ENCODE results near the gene TBCK.
"Not testable (repeated sequence)": the region's sequence is repeated elsewhere in the genome, so short reads cannot be mapped to it uniquely, and the experiment has no call there.

TBCK gene

DNA sequence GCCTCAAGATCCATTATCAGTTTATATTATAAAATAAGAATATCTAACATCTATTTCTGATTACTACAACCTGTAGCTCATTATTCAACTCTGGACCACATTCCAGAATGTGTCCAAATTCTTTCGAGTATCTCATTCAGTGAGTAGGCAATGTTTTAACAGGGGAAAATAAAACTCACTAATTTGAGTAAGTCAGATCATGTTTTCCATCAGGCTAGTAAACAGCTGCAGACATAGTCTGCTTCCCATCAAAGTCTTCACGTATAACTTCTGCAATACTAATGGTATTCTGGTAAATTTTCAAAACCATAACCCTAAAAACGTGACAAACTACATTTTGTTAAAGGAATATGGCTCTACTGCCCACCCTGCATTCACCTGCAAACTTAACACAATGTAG, 31.8 kb downstream of the TBCK start:
- DNase-seq, result no peak

- no peak for DNase-seq
These were observed 38.8 kb downstream of the TBCK start for GRCh38 chr4:106277140-106277675.

DNA sequence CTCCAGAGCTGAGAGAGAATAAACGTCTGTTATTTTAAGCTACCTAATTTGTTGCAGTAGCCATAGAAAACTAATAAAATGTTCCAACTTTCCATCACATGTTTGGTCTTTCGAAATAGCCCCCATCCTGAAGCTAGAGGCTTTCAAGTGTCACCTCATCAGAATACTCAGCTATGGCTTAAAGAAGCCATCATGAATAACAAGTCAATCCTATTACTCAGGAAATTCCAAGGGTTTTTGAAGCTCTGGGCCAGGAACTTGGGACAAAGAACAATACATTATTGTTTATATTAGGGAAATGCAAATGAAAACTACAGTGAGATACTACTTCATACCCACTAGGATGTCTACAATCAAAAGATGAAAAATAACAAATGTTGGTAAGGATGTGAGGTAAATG, 42.2 kb downstream of the TBCK start:
- no peak for DNase-seq

GRCh38 chr4:106270736-106271135, 45.3 kb downstream of the TBCK start:
- no peak for DNase-seq

DNA sequence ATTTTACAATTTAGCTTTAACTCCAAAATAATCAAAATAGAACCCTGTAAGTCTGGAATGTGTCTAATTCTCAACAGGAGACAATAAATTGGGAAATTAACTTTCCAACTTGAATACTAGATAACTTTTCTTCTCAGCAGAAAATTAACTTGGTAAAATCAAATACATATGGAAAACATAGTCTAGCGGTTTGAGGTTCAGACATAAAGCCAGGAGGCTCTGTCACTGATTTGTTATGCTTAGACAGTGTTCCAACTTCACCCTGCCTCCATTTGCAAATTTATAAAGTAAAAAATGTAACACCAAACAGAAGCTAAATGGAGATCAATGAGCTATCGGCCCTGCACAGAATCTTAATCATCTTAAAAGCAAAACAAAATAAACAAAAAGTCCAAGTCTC, 46.3 kb downstream of the TBCK start:
- no peak for DNase-seq

- no peak for DNase-seq
These were observed 47.2 kb downstream of the TBCK start for GRCh38 chr4:106268786-106269185.

- DNase-seq, result peak; percentile 78 to 84
These were observed 49.8 kb downstream of the TBCK start for GRCh38 chr4:106266201-106266600.

- no peak for DNase-seq
These were observed 51.7 kb downstream of the TBCK start for GRCh38 chr4:106264331-106264728.

GRCh38 chr4:106263594-106264330, 52.2 kb downstream of the TBCK start:
- DNase-seq, result peak in 1 of 2 experiments; percentile 1

DNA sequence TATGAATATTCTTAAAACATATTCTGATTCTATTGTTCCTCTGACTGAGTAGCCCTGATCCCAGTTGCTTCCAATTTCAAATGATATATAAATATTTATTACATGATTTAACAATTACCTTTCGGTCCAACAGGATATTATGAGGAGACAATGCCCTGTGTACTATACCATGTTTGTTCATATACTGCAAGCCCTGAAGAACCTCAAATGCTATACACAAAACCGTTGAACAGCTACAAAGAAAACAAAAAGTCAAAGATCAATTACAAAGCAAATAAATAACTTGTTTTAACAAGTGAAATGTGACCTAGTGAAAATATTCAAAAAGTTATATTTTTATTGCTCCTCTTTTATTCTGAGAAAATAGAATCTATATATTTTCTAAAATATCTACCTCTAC, 54.0 kb downstream of the TBCK start:
- no peak for DNase-seq

- no peak for DNase-seq
These were observed 57.6 kb downstream of the TBCK start for GRCh38 chr4:106258145-106259045.

- no peak for DNase-seq
These were observed 59.8 kb downstream of the TBCK start for GRCh38 chr4:106256190-106256589.

DNA sequence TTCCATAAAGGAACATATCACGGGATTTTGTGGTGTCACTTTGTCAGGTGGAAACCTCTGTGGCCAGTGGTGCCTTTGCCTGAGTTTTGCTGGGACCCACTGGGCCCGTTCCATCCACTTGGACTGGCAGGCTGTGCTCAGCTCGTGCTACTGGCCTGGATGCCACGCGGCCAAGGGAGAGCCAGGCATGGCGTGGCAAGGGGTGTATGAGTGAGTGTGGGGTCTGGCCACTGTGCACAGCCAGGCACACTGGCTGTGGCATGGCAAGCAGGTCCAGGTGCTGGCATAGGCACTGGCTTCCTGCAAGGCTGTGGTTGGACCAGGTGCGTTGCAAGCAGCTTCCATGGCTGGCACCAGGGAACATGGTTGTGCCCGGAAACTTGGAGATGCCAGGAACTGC, 60.8 kb downstream of the TBCK start:
- no peak for DNase-seq

GRCh38 chr4:106253364-106254129, 62.5 kb downstream of the TBCK start:
- no peak for DNase-seq

DNA sequence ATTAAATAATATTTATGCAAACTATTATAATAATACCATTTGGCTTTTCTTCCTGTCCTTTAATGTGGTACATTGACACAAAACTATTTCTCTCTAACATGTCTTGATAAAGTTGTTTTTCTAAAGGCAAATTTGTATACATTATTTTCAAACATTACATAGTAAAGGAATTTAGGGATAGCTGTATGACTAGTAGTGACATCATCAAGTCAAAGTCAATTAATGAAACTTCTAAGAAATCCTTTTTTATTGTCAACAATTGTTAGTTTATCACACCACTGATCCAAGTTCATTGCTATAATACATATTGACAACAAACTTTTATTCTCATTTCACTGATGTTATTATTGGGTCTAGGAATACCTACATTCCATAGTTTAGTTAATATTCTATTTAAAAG, 68.4 kb downstream of the TBCK start:
- DNase-seq, result no peak

GRCh38 chr4:106246441-106246840, 69.6 kb downstream of the TBCK start:
- no peak for DNase-seq

GRCh38 chr4:106245176-106245575, 70.8 kb downstream of the TBCK start:
- no peak for DNase-seq

GRCh38 chr4:106240699-106241098, 75.3 kb downstream of the TBCK start:
- DNase-seq, result no peak

DNA sequence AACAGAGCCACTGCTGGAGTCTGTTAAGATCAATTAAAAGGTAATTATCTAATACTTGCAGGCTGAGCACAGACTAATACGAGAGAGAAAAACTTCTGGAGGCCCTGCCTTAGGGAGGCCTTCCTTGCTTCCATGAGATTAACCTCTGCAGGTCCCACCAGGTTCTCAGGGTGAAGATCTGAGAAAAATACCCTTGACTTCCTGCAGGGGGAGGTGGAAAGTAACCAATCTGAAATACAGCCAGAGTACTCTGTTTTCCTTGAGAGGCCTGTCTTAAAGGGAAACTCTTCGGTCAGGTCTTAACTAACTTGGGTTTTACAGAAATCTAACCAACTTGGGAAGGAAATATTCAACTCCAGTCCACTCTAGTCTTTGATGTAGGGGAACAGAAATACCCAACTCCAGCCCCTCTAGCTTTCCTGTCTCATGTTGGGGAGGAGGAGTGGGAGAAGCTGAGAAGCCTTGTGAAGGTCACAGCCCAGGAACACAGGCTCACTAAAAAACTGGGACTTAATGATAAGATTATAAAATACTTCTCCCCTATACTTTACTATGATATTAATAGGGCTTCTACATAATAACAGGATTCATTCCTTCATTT, 77.1 kb downstream of the TBCK start:
- DNase-seq, result peak; percentile 60 to 80

- no peak for DNase-seq
These were observed 84.1 kb downstream of the TBCK start for GRCh38 chr4:106231931-106232330.

DNA sequence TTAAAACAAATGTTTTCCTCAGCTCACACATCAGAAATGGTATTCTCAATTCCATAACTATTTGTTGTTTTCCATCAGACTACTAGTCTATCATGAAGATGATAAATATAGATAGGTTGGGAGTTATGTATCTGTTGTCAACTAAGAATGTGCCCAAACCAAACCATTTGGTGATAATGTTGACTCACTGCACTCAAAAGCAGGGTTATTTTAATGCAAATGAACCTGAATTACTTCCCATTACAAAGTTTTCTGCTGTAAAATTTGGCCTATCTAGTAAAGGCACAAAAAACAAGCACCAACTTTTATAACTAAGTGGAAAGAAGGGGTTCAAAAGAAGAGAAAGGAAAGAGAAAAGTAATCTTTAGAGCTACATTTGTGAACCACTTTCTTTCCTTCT, 93.5 kb downstream of the TBCK start:
- DNase-seq, result no peak

DNA sequence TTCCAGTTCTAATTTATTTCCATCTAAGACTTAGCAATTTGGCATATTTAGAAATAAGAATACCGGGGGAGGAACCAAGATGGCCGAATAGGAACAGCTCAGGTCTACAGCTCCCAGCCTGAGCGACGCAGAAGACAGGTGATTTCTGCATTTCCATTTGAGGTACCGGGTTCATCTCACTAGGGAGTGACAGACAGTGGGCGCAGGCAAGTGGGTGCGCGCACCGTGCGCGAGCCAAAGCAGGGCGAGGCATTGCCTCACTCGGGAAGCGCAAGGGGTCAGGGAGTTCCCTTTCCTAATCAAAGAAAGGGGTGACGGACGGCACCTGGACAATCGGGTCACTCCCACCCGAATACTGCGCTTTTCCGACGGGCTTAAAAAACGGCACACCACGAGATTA, 102.7 kb downstream of the TBCK start:
- DNase-seq, result not testable (repeated sequence)

DNA sequence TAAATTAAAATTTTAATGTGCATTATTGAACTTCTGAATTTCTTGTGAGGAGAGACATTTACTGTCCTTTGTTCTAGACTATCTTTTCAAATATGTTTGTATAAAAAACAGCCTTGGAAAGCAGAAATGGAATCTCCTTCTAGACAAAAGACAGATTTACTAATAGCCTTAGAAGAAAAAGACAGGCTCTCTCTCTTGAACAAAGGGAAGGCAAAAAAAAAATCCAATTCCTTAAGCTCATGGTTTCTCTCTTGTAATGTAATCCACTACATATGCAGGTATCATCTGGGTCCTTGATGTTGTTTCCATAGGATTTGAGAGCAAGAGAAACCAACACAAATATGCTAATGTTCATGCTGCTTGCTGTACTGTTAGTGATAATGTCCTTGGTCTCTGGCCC, 106.0 kb downstream of the TBCK start:
- DNase-seq, result no peak

Data from Kasumi-1 (cell line).